ENCODE data around the gene GRN. TPM values are rescaled to one million over a fixed set of nuclear protein-coding genes. Genes with fewer than 3 reads are reported as not detected.
A peak's percentile ranks its signal among the peaks of the same experiment; 100 is the strongest.

The GRN gene
- total and polyA plus RNA-seq, 9 of the 15 experiments (the other 6 are each of a cell fraction or from before 2014, with no cell fraction given), result 5.4 to 75.3 (median 20.7) TPM

- peak; percentile 93 for TF ChIP-seq RB1 (IDR thresholded peaks at IDR 0.05; ENCODE audit: low read depth)
- TF ChIP-seq ZBED1 (IDR thresholded peaks at IDR 0.05), result 0 out of 2 replicates have a peak, but pooled peaks have one; percentile 32
- peak; percentile 58 for TF ChIP-seq ZNF239 (CRISPR knock-in tag; IDR thresholded peaks at IDR 0.05)
- no peak for TF ChIP-seq ZSCAN32 (CRISPR knock-in tag; IDR thresholded peaks at IDR 0.05)
- TF ChIP-seq YY1 (IDR thresholded peaks at IDR 0.05; ENCODE audit: borderline replicate concordance in 1 of 3, control insufficient read depth in 1 of 3, extremely low read depth in 1 of 3, insufficient read depth in 3 of 3, insufficient read length in 1 of 3, insufficient replicate concordance in 2 of 3, low read depth in 1 of 3, low read length in 2 of 3), result peak in 2 of 3 experiments; percentile 8 to 12
- TF ChIP-seq COPS2 (conservative IDR thresholded peaks at IDR 0.05), result no peak
- no peak for TF ChIP-seq SP2 (IDR thresholded peaks at IDR 0.05; ENCODE audit: extremely low read depth, low read depth, low read length, poor library complexity, severe bottlenecking)
- TF ChIP-seq ZNF318 (IDR thresholded peaks at IDR 0.05; ENCODE audit: borderline replicate concordance in 1 of 2, low read depth in 1 of 2), result no peak
- peak; percentile 66 for TF ChIP-seq RBBP5 (IDR thresholded peaks at IDR 0.05; ENCODE audit: borderline replicate concordance, insufficient read depth, low read length, poor library complexity, severe bottlenecking)
- TF ChIP-seq ZNF655 (CRISPR knock-in tag; IDR thresholded peaks at IDR 0.05), result no peak
- no peak for TF ChIP-seq HOXB6 (CRISPR knock-in tag; IDR thresholded peaks at IDR 0.05; ENCODE audit: borderline replicate concordance)
- TF ChIP-seq MAZ (CRISPR knock-in tag; conservative IDR thresholded peaks at IDR 0.05 in 1 of 2, IDR thresholded peaks at IDR 0.05 in 1 of 2), result peak; percentile 89 to 99; a peak in 3 of 4 replicates
- TF ChIP-seq MNT (conservative IDR thresholded peaks at IDR 0.05), result peak; percentile 58 to 80
- TF ChIP-seq BCOR (IDR thresholded peaks at IDR 0.05), result peak; percentile 98
These were observed 20.4 kb upstream of the GRN start, which contains the start of gene SLC25A39 (continued) for GRCh38 chr17:44324571-44325275.

Data from K562 (cell line).